Measurements from ENCODE around the gene MEI1. TPM values are rescaled to one million over a fixed set of nuclear protein-coding genes. Genes with fewer than 3 reads are reported as not detected.

Gene MEI1
- total RNA-seq, 2 donors from 2014 or later = not detected

DNA sequence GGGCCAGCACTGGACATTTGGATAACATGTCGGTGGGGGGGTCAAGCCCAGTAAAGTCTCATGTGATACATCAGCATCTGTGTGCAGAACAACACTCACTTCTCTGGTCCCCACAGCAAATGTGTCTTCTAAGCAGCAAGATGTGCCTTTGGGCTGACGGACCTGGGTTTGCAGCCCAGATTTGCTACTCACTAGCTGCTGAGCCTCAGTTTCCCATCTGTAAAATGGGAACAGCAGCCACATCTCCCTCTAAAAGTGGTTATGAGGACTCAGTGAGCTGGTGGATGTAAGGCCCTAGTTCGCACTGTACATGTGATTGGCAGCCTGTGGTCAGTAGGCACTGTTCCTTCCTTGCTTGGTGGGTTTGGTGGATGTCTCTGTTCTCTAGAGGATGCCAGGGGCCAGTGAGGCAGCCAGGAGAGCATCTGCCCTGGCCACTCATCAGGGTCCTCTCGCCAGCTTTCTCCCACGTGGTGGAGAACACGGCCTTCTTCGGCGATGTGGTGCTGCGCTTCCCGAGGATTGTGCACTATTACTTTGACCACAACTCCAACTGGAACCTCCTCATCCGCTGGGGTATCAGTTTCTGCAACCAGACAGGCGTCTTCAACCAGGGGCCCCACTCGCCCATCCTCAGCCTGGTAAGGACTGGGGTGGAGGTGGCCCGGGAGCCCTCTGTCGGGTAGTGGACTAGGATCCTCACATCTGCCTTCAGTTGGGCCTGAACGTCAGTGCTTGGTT lies 113.7 kb downstream of the MEI1 start:
- ATAC-seq (no peak), DNase-seq (no peak)
- Histone ChIP-seq H3K36me3 (replicated peaks in 1 of 2; ENCODE audit: insufficient read depth in 1 of 2, low read depth in 2 of 2) (no peaks in the 10 kb centered on the region), H3K27me3 (no peaks in the 10 kb centered on the region), H3K27ac (no peak overlapping the region), H3K4me1 (no peaks in the 10 kb centered on the region), H3K9me3 (no peaks in the 10 kb centered on the region), H3K4me3 (no peak overlapping the region)
- TF ChIP-seq CTCF (IDR thresholded peaks at IDR 0.05) = no peak
- TF ChIP-seq POLR2A (IDR thresholded peaks at IDR 0.05) = no peak
- 93% methylated on average over 14 to 16 of the region's 16 CpGs for WGBS, 2 donors
- intact Hi-C loops (cut with DNase I) = no loop called here

DNA sequence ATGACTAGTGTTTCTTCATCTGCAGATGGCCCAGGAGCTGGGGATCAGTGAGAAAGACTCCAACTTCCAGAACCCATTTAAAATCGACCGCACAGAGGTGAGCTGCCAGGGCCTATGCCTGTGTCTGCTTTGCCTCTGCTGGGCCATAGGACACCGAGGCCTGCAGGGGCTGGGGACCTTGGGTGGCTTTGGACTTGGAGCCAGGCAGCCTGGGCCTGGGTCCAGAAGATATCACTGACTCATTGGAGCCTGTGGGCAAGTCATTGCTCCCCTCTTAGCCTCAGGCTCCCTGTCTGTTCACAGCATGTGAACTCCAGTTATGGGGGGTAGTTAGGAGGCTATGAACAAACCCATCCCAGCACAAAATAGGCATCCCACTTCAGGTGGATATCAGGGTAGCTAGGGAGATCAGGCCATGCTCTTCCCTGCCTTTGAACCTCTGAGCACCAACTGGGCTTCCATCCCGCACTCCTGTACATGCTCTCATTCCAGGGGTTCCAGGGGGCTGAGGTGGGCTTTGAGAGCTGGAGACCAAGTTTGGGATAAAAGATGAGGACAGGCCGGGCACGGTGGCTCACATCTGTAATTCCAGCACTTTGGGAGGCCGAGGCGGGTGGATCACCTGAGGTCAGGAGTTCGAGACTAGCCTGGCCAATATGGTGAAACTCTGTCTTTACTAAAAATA lies 114.6 kb downstream of the MEI1 start:
- no peaks in the 10 kb centered on the region for H3K9me3 ChIP-seq
- DNase-seq (no peak), ATAC-seq (no peak)
- TF ChIP-seq POLR2A (IDR thresholded peaks at IDR 0.05) (no peak), CTCF (IDR thresholded peaks at IDR 0.05) (no peak)
- H3K4me1 ChIP-seq = no peaks in the 10 kb centered on the region
- H3K27me3 ChIP-seq = no peaks in the 10 kb centered on the region
- H3K27ac ChIP-seq = no peak overlapping the region
- H3K36me3 ChIP-seq (replicated peaks in 1 of 2; ENCODE audit: insufficient read depth in 1 of 2, low read depth in 2 of 2) = no peaks in the 10 kb centered on the region
- no peak overlapping the region for H3K4me3 ChIP-seq
- WGBS, 2 donors = 93 to 97% methylated on average over 8 to 9 of the region's 9 CpGs
- intact Hi-C loops (cut with DNase I) = no loop called here

- intact Hi-C loops (cut with DNase I) = no loop called here
- Histone ChIP-seq H3K36me3 (replicated peaks in 1 of 2; ENCODE audit: insufficient read depth in 1 of 2, low read depth in 2 of 2) (no peaks in the 10 kb centered on the region), H3K27me3 (no peaks in the 10 kb centered on the region), H3K9me3 (no peaks in the 10 kb centered on the region), H3K27ac (no peak overlapping the region), H3K4me3 (no peak overlapping the region), H3K4me1 (no peaks in the 10 kb centered on the region)
- TF ChIP-seq POLR2A (IDR thresholded peaks at IDR 0.05) (no peak), CTCF (IDR thresholded peaks at IDR 0.05) (no peak)
- DNase-seq (no peak), ATAC-seq (no peak)
- 82 to 89% methylated on average over 3 of the region's 3 CpGs for WGBS, 2 donors
Measured at GRCh38 chr22:41815716-41816115, 116.4 kb downstream of the MEI1 start.

GRCh38 chr22:41816241-41816640 lies 116.9 kb downstream of the MEI1 start:
- WGBS, 2 donors = 100% methylated on average over 1 of the region's 1 CpG; no CpG with 5 or more reads in 1 of the 2 donors
- DNase-seq (no peak), ATAC-seq (no peak)
- Histone ChIP-seq H3K36me3 (replicated peaks in 1 of 2; ENCODE audit: insufficient read depth in 1 of 2, low read depth in 2 of 2) (no peaks in the 10 kb centered on the region), H3K27ac (no peak overlapping the region), H3K9me3 (no peaks in the 10 kb centered on the region), H3K4me3 (no peak overlapping the region), H3K27me3 (no peaks in the 10 kb centered on the region), H3K4me1 (no peaks in the 10 kb centered on the region)
- no peak for TF ChIP-seq POLR2A (IDR thresholded peaks at IDR 0.05)
- no peak for TF ChIP-seq CTCF (IDR thresholded peaks at IDR 0.05)
- intact Hi-C loops (cut with DNase I) = no loop called here
